ENCODE results near the gene LMNA.
"Not testable (repeated sequence)": the region's sequence is repeated elsewhere in the genome, so short reads cannot be mapped to it uniquely, and the experiment has no call there.

The LMNA gene

DNA sequence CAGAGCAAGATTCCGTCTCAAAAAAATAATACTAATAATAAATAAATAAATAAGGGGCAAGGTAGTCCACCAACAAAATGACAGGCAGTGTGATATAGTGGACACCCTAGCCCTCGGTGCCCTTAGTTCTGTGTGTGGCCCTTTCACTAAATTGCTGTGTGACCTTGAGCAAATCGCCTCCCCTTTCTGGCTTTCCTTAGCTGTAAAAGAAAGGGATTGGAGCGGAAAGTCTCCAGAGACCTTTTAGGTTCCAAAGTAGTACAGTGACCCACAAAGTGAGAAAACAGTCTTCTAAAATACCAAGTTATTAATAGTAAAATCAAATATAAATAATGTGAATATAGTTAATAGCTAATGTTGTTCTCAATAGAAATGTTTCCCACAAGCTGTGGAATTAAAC lies 7.6 kb downstream of the LMNA start:
- DNase-seq (ENCODE audit: low read depth) = no peak

DNA sequence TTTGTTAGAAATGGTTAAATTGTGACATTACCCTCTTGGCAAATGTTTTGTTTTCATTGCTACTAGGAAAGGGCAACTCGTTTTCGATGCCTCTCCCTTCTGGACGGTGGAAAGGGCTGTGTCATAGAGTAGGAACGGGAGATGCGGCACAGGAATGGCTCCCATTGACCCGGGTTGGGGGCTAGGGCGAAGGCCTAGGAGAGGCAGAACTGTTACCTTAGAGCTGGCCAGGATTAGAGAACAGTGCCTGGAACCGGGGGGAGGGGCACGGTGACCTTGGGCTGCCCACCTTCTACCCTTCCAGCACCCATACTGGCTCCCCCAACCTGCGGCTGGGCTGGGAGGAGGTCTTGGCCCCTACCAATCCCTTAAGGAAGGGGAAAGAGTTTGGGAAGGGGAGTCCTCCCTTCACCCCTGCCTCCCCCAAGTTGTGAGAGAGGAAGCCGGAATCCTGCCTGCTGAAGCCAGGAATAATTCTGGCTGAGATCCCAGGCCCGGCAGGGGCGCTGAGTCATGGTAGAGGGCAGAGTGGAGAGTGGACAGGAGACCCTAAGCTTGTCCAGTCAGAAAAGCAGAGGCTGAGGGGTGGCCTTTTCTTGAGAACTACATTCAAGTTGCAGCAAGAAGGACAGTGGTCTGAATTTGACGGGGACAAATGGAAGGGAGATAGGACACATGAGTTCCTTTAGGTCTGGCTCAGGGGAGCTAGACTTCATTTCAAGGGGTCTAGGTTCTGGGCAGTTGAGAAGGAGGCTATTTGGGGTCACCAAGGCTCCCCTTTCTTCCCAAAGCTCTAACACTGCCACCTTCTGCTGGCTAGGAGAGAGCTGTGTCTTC lies 8.2 kb downstream of the LMNA start:
- no peak for DNase-seq (ENCODE audit: low read depth)

- DNase-seq (ENCODE audit: low read depth) = no peak
Observed at GRCh38 chr1:156123356-156124196, 9.1 kb downstream of the LMNA start.

GRCh38 chr1:156124557-156125483 lies 10.3 kb downstream of the LMNA start:
- no peak for DNase-seq (ENCODE audit: low read depth)

- DNase-seq (ENCODE audit: low read depth) = not testable (repeated sequence)
Observed at GRCh38 chr1:156125544-156125943, 11.0 kb downstream of the LMNA start.

DNA sequence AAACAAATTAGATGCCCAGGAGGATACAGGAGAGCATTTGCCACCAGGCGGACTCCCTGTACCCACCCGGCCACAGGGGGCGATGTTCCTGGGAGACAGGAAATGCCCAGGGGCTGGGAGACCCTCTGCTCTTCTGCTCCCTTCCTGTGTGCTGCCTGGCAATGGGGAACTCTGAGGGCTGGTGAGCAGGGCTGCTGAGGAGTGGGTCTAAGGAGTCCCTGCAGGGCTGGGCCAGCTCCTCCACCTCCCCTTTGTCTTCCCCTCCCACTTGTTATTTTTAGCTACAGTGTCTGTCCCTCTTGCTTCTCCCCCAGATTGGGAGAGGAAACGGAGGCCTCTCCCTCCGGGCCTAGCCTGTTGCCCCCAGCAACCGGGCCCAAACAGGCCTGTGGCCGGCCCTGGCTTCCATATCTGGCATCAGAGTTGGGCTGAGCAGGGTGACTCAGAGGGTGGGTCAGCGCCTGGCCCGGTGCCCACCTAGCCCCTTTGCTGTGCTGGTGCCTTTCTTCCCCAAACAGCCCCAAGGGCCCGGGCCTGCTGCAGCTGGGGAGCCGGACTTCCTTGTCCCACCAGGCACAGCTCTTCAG lies 11.6 kb downstream of the LMNA start:
- DNase-seq (ENCODE audit: low read depth) = no peak

- peak; percentile 49 for DNase-seq (ENCODE audit: low read depth)
Observed at GRCh38 chr1:156126630-156127534, 12.4 kb downstream of the LMNA start.

- no peak for DNase-seq (ENCODE audit: low read depth)
Observed at GRCh38 chr1:156128308-156128653, 13.8 kb downstream of the LMNA start.

DNA sequence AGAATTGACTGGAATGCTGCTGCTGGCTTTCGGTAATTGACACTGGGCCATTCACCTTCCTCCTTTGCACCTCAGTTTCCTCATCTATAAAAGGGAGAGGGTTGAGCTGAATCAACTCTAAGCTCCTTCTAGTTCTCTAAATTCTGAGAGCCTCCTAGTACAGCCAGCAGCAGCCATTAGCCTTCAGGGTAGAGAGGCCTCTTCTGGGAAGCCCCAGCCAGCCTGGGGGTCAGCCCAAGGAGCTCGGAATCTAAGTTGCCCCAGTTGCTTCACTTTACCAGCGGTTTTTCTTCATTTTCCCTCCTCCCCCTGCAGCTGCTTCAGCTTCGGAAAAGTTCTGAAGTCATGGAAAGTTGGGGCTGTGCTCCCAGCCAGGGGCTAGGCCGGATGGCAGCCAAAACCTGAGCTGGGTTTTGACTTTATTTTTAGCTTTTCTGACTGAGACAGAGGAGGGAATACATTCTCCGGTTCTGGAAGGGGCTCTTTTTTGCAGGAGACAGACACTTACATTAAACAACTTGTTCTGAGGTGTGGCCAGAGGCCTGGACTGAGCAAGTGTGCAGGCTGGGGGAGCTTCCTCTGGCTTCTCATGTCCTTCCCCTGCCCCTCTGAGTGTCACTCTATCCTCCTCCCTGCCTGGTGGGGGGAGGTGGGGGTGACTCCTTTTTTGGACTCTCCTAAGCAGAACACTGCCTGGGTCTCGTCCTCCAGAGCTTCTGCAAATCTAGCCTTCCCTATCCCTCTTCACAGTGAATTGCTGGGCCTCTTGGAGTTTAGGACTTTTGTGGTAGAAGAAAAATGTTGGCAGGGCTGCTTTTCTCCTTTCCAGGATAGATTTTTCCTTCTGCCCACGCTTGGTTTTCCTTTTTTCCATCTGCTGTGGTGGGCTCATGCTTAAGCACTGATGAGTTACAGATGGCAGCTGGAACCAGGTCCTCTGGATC lies 14.4 kb downstream of the LMNA start:
- DNase-seq (ENCODE audit: low read depth) = no peak

GRCh38 chr1:156129687-156130577 lies 15.4 kb downstream of the LMNA start:
- peak; percentile 76 for DNase-seq (ENCODE audit: low read depth)

DNA sequence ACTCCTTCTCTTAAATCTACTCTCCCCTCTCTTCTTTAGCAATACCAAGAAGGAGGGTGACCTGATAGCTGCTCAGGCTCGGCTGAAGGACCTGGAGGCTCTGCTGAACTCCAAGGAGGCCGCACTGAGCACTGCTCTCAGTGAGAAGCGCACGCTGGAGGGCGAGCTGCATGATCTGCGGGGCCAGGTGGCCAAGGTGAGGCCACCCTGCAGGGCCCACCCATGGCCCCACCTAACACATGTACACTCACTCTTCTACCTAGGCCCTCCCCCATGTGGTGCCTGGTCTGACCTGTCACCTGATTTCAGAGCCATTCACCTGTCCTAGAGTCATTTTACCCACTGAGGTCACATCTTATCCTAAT lies 16.0 kb downstream of the LMNA start:
- DNase-seq (ENCODE audit: low read depth) = no peak

DNA sequence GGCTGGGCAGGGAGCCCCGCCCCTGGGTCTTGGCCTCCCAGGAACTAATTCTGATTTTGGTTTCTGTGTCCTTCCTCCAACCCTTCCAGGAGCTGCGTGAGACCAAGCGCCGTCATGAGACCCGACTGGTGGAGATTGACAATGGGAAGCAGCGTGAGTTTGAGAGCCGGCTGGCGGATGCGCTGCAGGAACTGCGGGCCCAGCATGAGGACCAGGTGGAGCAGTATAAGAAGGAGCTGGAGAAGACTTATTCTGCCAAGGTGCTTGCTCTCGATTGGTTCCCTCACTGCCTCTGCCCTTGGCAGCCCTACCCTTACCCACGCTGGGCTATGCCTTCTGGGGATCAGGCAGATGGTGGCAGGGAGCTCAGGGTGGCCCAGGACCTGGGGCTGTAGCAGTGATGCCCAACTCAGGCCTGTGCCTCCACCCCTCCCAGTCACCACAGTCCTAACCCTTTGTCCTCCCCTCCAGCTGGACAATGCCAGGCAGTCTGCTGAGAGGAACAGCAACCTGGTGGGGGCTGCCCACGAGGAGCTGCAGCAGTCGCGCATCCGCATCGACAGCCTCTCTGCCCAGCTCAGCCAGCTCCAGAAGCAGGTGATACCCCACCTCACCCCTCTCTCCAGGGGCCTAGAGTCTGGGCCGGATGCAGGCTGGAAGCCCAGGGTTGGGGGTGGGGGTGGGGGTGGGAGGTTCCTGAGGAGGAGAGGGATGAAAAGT lies 20.4 kb downstream of the LMNA start:
- DNase-seq (ENCODE audit: low read depth) = no peak

DNA sequence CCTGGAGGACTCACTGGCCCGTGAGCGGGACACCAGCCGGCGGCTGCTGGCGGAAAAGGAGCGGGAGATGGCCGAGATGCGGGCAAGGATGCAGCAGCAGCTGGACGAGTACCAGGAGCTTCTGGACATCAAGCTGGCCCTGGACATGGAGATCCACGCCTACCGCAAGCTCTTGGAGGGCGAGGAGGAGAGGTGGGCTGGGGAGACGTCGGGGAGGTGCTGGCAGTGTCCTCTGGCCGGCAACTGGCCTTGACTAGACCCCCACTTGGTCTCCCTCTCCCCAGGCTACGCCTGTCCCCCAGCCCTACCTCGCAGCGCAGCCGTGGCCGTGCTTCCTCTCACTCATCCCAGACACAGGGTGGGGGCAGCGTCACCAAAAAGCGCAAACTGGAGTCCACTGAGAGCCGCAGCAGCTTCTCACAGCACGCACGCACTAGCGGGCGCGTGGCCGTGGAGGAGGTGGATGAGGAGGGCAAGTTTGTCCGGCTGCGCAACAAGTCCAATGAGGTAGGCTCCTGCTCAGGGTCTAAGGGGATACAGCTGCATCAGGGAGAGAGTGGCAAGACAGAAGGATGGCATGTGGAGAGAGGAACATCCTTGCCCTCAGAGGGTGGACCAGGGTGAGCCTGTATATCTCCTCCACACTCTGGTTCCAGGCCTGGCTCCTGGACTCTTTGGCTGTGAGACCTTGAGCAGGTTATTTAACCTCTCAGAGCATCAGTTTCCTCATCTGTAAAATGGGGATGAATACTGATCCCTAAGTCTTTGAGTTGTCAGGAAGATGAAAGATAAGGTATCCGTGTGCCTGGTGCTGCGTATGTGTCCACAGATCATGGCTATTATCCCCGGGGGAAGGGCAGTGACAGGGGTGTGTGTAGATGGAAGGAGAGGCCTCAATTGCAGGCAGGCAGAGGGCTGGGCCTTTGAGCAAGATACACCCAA lies 21.7 kb downstream of the LMNA start:
- DNase-seq (ENCODE audit: low read depth) = no peak

- DNase-seq (ENCODE audit: low read depth) = no peak
Observed at GRCh38 chr1:156136970-156137483, 22.5 kb downstream of the LMNA start.

GRCh38 chr1:156138458-156138867 lies 24.0 kb downstream of the LMNA start:
- DNase-seq (ENCODE audit: low read depth) = no peak

DNA sequence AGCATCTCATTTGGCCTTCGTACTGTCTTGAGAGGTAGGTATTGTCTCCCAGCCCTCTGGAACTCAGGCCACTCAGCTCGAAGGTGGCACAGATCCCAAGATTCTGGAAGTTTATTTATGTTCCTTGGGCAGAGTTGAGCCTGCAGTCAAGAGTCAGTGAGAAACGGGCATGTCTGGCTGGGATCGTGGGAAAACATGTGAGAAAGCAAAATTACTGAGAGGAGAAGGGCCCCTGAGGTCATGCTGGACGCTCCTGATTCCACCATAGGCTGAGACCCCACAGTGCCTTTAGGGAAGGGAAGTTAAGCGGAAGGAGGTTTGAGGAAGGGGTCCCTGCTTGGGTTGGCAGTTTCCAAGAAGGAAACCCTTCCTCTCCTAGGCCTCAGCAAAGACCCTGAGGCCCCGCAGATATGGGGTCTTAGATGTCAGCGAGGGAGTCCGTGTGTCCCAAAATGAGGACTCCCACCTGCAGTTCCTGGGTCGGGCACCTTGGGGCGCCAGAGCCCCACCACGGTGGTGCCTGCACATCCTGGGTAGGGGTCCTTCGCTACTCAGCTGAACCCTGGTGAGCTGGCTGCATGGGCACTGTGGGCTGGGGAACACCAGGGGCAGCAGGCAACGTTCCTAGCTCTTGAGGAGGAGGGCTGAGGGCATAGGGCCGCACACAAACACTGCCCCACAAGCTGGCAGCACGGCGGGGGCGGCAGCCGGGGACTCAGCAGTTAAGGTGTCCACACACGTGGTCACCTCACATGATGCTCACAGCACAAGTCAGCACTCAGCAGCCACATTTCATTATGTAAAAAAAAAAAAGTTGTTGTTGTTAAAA lies 26.6 kb downstream of the LMNA start:
- no peak for DNase-seq (ENCODE audit: low read depth)
